GM12874 (cell line): ENCODE results near the gene GIGYF2.

Experiments
- CTCF ChIP-seq: IDR thresholded peaks from 2 replicates; pipeline ENCODE4 v1.5.1; 2011; ENCODE audit warnings: low read depth, mild to moderate bottlenecking, control low read depth, low read length, moderate library complexity; ENCODE audit not compliant: insufficient read depth

The GIGYF2 gene

GRCh38 chr2:232877940-232878511 is 180.9 kb downstream of the GIGYF2 start:
- no peak for TF ChIP-seq CTCF

GRCh38 chr2:232878855-232879617 is 181.9 kb downstream of the GIGYF2 start:
- no peak for TF ChIP-seq CTCF

GRCh38 chr2:232879618-232880494 is 182.7 kb downstream of the GIGYF2 start:
- TF ChIP-seq CTCF = no peak

- TF ChIP-seq CTCF = no peak
Observed at GRCh38 chr2:232880764-232881351, 183.7 kb downstream of the GIGYF2 start.

GRCh38 chr2:232882085-232882484 is 185.0 kb downstream of the GIGYF2 start:
- TF ChIP-seq CTCF = no peak

GRCh38 chr2:232882505-232883115 is 185.5 kb downstream of the GIGYF2 start:
- no peak for TF ChIP-seq CTCF
